GM06990 (cell line): ENCODE results near the gene MFAP3.
"Not testable (repeated sequence)": the region's sequence is repeated elsewhere in the genome, so short reads cannot be mapped to it uniquely, and the experiment has no call there.

Experiments
- DNase-seq: peaks from one replicate; pipeline ENCODE4 v3.0.0-alpha.2; 2011; ENCODE audit not compliant: insufficient read length; ENCODE audit errors: extremely low read depth
- H3K27me3 ChIP-seq: replicated peaks from 2 replicates; pipeline ENCODE4 v1.6.0; 2011; ENCODE audit warnings: low read length; ENCODE audit not compliant: control insufficient read depth, insufficient read depth
- H3K36me3 ChIP-seq: 2 replicates; pipeline ENCODE4 v1.5.1; 2011; ENCODE audit warnings: low read length; ENCODE audit not compliant: control insufficient read depth, insufficient read depth
- H3K4me3 ChIP-seq: replicated peaks from 2 replicates; pipeline ENCODE4 v1.5.1; 2011; ENCODE audit warnings: low read depth, mild to moderate bottlenecking, control low read depth, low read length
- TF ChIP-seq, protein P1 (sequence below): IDR thresholded peaks from 2 replicates; pipeline ENCODE4 v1.5.1; 2011; ENCODE audit warnings: low read length, control low read depth, mild to moderate bottlenecking, inconsistent platforms; ENCODE audit not compliant: insufficient read depth, poor library complexity, severe bottlenecking

The MFAP3 gene

GRCh38 chr5:154059583-154059982 is 20.8 kb downstream of the MFAP3 start:
- TF ChIP-seq, protein P1, sequence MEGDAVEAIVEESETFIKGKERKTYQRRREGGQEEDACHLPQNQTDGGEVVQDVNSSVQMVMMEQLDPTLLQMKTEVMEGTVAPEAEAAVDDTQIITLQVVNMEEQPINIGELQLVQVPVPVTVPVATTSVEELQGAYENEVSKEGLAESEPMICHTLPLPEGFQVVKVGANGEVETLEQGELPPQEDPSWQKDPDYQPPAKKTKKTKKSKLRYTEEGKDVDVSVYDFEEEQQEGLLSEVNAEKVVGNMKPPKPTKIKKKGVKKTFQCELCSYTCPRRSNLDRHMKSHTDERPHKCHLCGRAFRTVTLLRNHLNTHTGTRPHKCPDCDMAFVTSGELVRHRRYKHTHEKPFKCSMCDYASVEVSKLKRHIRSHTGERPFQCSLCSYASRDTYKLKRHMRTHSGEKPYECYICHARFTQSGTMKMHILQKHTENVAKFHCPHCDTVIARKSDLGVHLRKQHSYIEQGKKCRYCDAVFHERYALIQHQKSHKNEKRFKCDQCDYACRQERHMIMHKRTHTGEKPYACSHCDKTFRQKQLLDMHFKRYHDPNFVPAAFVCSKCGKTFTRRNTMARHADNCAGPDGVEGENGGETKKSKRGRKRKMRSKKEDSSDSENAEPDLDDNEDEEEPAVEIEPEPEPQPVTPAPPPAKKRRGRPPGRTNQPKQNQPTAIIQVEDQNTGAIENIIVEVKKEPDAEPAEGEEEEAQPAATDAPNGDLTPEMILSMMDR: no peak

DNA sequence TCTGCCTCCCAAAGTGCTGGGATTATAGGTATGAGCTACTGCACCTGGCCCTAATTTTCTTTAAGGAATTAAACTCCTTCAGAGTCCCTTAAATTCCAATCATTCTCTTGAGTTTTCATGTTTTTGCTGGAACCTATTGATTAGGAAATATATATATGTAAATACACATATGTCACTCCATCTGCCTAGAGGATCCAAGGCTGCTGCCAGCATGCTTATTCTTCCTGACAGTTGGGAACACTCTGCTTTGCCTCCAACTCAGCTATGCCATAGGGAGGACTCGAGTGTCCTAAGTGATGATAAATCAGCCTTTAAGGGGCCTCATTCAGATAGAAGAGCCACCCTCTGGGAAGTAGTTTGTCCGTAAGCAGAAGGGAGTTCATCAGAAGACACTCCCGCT is 21.8 kb downstream of the MFAP3 start:
- no peaks in the 10 kb centered on the region for H3K27me3 ChIP-seq
- H3K4me3 ChIP-seq: no peak overlapping the region
- H3K36me3 ChIP-seq: peaks cover 1% of the 10 kb centered on the region; the same call in 1 of the 2 replicates
- no peak for DNase-seq
- TF ChIP-seq, protein P1: no peak

More at GRCh38 chr5:154059583-154059982, 20.8 kb downstream of the MFAP3 start:
- Histone ChIP-seq H3K4me3 (no peak overlapping the region), H3K36me3 (peaks cover 1% of the 10 kb centered on the region), H3K27me3 (no peaks in the 10 kb centered on the region)
- no peak for DNase-seq

- Histone ChIP-seq H3K4me3 (no peak overlapping the region), H3K36me3 (no peaks in the 10 kb centered on the region), H3K27me3 (no peaks in the 10 kb centered on the region)
- DNase-seq: no peak
- TF ChIP-seq, protein P1: no peak
Measured at GRCh38 chr5:154063372-154063771, 24.6 kb downstream of the MFAP3 start.

GRCh38 chr5:154065971-154066370 is 27.2 kb downstream of the MFAP3 start:
- Histone ChIP-seq H3K27me3 (no peaks in the 10 kb centered on the region), H3K4me3 (no peak overlapping the region), H3K36me3 (no peaks in the 10 kb centered on the region)
- TF ChIP-seq, protein P1: no peak
- DNase-seq: no peak

GRCh38 chr5:154069854-154070253 is 31.1 kb downstream of the MFAP3 start:
- H3K4me3 ChIP-seq, H3K36me3 ChIP-seq, DNase-seq, H3K27me3 ChIP-seq: not testable (repeated sequence)

DNA sequence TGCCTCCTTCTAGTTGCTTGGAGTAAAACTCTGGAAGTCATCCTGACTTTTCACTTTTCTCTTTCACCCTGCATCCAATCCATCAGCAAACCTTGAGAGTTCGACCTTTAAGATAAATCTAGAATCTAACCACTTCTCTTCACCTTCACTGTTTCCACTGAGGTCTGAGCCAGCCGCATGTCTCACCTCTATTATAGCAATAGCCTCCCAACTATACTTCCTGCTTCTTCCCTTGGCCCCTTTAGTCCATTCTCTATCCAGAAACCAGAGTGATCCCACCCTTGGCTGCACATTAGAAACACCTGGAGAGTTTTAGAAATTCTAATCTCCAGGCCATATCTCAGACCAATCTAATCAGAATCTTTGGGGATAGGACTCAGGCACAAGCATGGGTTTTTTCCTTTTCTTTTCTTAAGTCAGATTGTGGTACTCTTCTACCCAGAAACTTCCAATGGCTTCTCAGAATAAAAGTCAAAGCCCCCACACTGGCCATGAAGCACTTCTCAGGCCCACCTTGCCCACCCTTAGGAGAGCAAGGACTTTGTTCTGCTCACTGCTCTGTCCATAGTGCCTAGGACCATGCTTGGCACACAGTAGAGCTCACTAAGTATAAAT is 33.1 kb downstream of the MFAP3 start:
- H3K36me3 ChIP-seq: no peaks in the 10 kb centered on the region
- TF ChIP-seq, protein P1: no peak
- no peak overlapping the region for H3K4me3 ChIP-seq
- no peaks in the 10 kb centered on the region for H3K27me3 ChIP-seq
- DNase-seq: no peak
